ENCODE results near the gene CALCOCO1.

GRCh38 chr12:53695152-53696145, 31.8 kb downstream of the CALCOCO1 start:
- TF ChIP-seq CTCF (IDR thresholded peaks at IDR 0.05) (no peak), POLR2A (IDR thresholded peaks at IDR 0.05) (no peak), POLR2AphosphoS5 (IDR thresholded peaks at IDR 0.05) (no peak)

Measured in prostate gland (tissue), 2 donors.